HK-2 (cell line): Measurements from ENCODE around the gene PNPLA1.

Source experiments
- DNase-seq: peaks from one replicate; pipeline ENCODE4 v3.0.0-alpha.2; 2018; ENCODE audit not compliant: unreplicated experiment

Gene PNPLA1

GRCh38 chr6:36285187-36285671, 15.4 kb downstream of the PNPLA1 start:
- DNase-seq: no peak

- no peak for DNase-seq
Observed at GRCh38 chr6:36285797-36286196, 15.9 kb downstream of the PNPLA1 start.

GRCh38 chr6:36286858-36287257, 17.0 kb downstream of the PNPLA1 start:
- no peak for DNase-seq

DNA sequence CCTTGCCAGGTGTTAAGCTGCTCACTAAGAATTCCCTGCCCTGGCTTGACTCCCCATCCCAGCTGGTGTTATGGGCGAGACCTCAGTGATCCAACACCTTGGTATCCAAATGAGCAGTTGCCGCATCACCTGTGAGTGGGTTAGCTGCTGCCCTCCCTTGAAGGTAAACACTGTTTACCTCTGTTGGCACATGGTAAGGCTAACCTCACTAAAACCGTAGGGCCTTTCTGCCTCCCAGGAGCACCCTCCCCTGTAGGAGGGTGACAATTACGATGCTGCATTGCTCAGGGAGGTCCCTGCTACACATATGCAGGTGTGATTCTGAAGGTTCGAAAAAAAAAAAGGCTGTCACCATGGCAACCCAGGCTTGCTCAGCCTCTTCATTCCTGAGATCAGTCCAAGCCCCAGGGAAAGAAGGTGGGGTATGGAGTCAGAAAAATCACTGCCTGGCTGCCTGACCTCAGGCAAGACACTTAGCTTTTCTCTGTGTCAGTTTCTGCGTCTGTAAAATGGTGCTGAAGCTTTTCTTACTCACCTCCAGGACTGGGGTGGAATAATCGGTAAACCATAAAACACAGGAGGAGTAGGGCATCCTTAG, 19.5 kb downstream of the PNPLA1 start:
- DNase-seq: no peak

DNA sequence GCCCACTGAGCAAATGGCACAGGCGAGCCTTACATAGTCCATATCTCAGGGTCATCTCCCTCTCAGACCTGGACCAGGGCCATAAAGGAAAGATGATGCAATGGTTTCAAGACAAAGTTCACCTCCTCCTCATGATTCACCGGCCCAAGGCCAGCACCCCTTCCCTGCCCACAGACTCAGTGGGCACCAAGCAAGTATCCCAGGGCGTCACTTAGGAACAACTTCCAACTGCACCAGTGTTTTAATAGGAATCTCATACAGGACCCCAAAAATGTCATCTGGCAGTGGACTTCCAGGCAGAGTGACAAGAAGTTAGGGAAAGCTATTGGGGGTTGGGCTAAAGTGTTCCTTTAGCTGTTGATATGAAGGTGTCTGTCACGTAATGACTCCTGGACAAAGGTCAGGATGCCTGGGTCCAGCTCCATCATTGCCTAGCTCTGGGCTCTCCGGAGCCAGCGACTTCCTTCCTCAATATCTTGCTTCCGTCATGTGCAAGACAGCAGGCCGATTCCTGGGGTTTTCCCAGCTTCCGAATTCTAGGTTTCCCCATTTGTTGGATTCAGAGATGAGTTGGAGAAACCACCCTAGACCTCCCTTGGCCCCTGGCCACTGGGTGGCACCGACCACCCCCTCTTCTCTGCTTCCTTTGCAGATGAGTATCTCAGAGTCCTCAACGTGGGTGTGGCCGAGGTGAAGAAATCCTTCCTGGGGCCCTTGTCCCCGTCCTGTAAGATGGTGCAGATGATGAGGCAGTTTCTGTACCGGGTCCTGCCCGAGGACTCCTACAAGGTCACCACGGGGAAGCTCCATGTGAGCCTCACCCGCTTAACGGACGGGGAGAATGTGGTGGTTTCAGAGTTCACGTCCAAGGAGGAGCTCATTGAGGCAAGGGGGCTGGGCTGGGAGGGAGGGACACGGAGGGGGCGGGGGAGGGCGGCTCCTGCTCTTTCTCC, 21.1 kb downstream of the PNPLA1 start:
- no peak for DNase-seq

- no peak for DNase-seq
Observed at GRCh38 chr6:36292170-36292569, 22.3 kb downstream of the PNPLA1 start.

DNA sequence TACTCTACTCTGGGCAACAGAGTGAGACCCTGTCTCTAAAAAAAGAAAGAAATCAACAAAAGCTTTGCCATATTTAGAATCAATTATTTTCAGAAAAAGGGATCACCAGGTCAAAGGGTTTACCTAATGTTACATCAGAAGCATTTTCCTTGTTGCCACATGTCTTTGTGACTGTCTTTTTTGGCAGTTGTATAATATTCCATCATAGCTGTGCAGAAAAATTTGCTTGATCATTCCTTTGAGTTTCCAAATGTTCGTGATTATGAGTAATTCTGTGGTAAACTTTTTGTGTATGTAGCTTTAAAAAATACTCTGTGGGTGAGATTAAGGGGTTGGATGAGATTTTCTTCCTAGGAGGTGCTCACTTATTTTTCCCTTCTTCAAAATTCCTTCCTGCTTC, 26.4 kb downstream of the PNPLA1 start:
- DNase-seq: no peak

DNA sequence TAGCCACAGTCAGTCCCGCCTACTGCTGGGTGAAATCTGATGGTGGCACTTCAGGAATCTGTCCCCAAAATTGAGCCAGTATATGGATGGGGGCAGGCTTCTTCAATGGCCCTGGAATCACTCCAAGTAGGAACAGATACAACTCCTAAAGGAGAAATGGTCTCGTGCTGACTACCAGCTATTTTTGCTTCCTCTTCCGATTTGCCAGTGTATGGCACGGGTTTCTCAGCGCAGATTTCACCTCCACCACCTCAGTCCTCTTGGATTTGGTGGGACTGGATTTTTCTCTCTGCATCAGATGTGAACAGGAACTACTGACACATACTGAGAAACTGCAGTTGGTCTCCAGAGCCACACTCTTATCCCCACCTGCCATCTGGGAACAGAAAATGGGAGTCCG, 27.2 kb downstream of the PNPLA1 start:
- DNase-seq: no peak

- no peak for DNase-seq
Observed at GRCh38 chr6:36297511-36297910, 27.7 kb downstream of the PNPLA1 start.

- DNase-seq: no peak
Observed at GRCh38 chr6:36298027-36298426, 28.2 kb downstream of the PNPLA1 start.

GRCh38 chr6:36301085-36301658, 31.3 kb downstream of the PNPLA1 start:
- no peak for DNase-seq

- no peak for DNase-seq
Observed at GRCh38 chr6:36301781-36302180, 31.9 kb downstream of the PNPLA1 start.

GRCh38 chr6:36302227-36302976, 32.5 kb downstream of the PNPLA1 start:
- DNase-seq: peak; percentile 85

DNA sequence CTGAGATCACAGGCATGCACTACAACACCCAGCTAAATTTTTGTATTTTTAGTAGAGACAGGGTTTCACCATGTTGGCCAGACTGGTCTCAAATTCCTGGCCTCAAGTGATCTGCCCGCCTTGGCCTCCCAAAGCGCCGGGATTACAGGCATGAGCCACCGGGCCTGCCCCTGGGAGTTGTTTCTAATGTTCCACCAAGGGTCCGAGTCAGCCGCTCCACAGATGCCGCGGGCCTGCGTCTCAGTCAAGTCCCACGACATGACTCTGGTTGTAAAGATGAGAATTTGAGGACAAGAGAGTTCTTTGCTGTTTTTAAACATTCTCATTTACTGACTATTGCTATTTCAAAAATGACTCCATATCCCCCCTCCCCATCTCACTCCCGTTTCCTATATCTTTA, 36.0 kb downstream of the PNPLA1 start:
- no peak for DNase-seq

GRCh38 chr6:36306375-36306774, 36.5 kb downstream of the PNPLA1 start:
- no peak for DNase-seq

DNA sequence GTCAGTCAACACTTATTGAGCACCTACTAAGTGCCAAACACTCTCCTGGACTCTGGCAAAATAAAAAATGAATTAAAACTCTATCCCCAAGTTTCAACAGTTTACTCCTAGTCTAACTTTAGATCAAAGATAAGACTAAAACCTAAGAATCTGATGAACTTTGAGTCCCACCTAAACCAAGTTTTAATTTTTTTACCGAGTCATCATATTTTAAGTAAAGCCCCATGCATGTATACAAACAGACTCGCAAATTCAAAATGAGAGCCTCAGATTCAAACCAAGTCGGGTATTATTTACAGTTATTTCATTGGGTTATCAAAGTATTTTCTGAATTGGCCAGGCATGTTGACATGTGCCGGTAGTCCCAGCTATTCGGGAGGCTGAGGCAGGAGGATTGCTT, 38.7 kb downstream of the PNPLA1 start:
- no peak for DNase-seq

DNA sequence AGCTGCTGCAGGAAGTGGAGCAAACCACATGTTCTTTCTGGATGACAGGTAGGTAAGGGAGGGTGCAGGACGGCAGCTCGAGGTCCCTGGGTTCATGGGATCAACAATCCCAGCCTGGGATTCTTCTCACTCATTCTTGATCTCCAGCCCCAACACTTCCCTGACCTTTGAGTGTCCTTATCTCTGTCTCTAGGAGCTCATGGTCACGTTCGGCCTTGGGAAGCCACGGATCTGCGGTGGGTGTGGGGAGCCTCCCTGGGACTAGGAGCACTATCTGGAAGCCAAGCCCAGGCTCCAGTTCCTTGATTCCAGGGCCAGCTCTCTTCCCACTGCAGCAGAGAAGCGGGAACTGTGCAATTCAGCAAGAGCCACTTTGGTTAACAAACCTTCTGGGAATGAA, 39.3 kb downstream of the PNPLA1 start:
- DNase-seq: no peak

GRCh38 chr6:36309900-36310299, 40.0 kb downstream of the PNPLA1 start:
- DNase-seq: no peak

DNA sequence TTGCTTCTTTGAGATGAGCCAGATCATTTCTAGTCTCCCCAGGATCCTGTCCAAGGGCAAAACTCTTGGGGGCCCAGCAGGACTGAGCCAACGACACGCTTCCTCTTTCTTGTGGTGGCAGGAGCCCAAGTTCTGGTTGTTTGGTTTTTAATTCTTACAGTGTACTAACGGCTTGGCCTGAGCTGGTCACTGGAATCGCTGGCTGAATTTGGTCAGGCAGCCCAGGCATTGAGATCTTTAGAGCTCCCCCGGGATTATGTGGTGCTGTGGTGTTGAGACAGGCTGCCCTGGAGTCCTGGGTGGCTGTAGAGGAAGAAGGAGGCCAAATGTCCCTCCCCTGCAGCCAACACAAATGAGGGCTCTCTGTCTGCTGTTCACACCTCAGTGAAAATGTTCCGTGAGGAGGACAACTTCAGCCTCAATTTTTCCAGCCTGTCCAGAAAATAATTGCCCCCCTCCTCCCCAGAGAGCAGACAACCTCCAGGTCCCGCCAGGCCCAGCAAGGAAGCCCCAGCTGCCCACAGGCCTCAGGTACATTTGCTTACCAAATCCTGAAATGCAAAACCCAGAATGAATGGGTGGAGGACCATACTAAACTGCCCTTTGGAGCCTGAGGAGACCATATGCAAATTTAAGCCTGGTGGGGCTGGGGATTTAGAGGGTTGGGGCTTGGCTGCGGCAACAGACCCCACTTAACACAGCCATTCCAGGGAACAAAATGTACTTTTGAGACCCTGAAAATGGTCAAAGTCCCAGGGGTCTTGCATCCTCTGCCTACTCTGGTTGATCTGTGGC, 43.2 kb downstream of the PNPLA1 start:
- DNase-seq: no peak

DNA sequence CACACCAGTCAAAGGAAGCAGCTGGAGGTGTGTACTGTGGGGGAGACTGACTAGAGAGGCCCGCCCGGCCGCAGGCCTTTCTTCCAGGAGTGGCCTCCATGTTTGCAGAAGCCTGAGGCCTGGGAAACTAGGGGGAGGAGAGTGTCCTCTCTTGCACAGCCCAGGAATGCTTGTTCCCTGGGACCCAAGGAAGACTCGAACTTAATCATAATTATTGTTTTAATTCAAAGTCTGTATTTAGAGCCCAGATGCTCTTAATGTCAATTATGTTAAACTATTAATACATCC, 43.7 kb downstream of the PNPLA1 start:
- DNase-seq: no peak

DNA sequence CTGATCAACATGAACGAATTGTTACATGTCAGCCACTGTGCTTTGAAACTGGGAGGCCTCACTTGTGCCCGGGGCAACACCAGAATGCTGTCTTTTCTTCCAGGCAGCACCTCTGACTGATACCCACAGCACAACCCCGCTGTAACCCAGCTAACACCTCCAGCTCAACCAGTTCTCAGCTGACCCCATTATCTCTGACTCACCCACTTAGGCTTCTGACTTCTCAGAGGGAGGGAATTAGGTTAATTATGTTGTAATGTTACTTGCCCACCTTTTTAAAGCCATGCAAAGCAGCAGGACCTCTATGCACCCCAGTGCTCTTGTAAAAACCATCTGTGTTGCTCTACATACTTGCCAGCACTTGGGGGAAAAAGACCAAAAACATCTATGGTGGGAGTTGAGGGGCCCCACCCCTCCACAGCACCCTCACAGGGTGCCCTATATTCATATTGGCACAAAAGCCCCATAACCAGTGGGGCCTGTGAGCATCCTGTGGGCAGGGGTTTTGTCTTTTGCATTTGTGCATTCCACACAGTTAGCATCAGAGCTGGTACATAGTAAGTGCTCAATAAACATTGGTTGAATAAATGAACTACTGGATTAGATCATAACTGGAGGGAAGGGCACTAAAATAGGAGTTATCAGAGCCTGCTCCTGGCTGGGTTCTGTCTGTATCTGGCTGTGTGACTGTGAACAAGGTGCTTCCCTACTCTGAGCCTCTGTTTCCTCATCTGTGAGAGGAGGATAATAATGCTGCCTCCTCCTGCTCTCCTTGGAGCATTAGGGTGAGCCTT, 44.6 kb downstream of the PNPLA1 start:
- DNase-seq: peak; percentile 27
